Limb (tissue), 2 donors: Measurements from ENCODE around the gene RASGEF1C.

ENCODE experiments used
- DNase-seq, 2 donors: peaks; one replicate each; pipeline ENCODE4 v3.0.0-alpha.2; 2016; ENCODE audit errors: extremely low spot score in 2 of 2

The RASGEF1C gene

GRCh38 chr5:180084638-180085561 lies 124.1 kb downstream of the RASGEF1C start:
- no peak for DNase-seq

GRCh38 chr5:180083529-180084060 lies 125.4 kb downstream of the RASGEF1C start:
- DNase-seq, result no peak

- no peak for DNase-seq
These were observed 126.2 kb downstream of the RASGEF1C start for GRCh38 chr5:180082633-180083420.

- DNase-seq, result no peak
These were observed 127.5 kb downstream of the RASGEF1C start for GRCh38 chr5:180081481-180081880.

- no peak for DNase-seq
These were observed 128.3 kb downstream of the RASGEF1C start for GRCh38 chr5:180080486-180081280.

- no peak for DNase-seq
These were observed 129.1 kb downstream of the RASGEF1C start for GRCh38 chr5:180079702-180080466.

- no peak for DNase-seq
These were observed 130.7 kb downstream of the RASGEF1C start for GRCh38 chr5:180078348-180078747.

- DNase-seq, result no peak
These were observed 131.3 kb downstream of the RASGEF1C start for GRCh38 chr5:180077594-180078284.

- no peak for DNase-seq
These were observed 133.3 kb downstream of the RASGEF1C start for GRCh38 chr5:180075703-180076102.

GRCh38 chr5:180074462-180074861 lies 134.5 kb downstream of the RASGEF1C start:
- DNase-seq, result no peak

- DNase-seq, result no peak
These were observed 136.5 kb downstream of the RASGEF1C start for GRCh38 chr5:180072556-180072955.

GRCh38 chr5:180072256-180072548 lies 136.8 kb downstream of the RASGEF1C start:
- no peak for DNase-seq

- peak; percentile 93 to 97 for DNase-seq
These were observed 137.3 kb downstream of the RASGEF1C start, which contains the start of gene RNF130 for GRCh38 chr5:180071531-180072255. TSS of gene RNF130 (minus strand) at chr5:180071759. CDS start at chr5:180071702, 57 bp downstream.

GRCh38 chr5:180070756-180071530 lies 138.1 kb downstream of the RASGEF1C start:
- DNase-seq, result peak; percentile 34 to 78

GRCh38 chr5:180069589-180070247 lies 139.3 kb downstream of the RASGEF1C start:
- DNase-seq, result no peak

- no peak for DNase-seq
These were observed 140.4 kb downstream of the RASGEF1C start for GRCh38 chr5:180068519-180069090.

- DNase-seq, result no peak
These were observed 141.0 kb downstream of the RASGEF1C start for GRCh38 chr5:180067986-180068385.

- no peak for DNase-seq
These were observed 148.8 kb downstream of the RASGEF1C start for GRCh38 chr5:180060192-180060591.
